ENCODE measurements around the gene SATB2.

SATB2 gene

DNA sequence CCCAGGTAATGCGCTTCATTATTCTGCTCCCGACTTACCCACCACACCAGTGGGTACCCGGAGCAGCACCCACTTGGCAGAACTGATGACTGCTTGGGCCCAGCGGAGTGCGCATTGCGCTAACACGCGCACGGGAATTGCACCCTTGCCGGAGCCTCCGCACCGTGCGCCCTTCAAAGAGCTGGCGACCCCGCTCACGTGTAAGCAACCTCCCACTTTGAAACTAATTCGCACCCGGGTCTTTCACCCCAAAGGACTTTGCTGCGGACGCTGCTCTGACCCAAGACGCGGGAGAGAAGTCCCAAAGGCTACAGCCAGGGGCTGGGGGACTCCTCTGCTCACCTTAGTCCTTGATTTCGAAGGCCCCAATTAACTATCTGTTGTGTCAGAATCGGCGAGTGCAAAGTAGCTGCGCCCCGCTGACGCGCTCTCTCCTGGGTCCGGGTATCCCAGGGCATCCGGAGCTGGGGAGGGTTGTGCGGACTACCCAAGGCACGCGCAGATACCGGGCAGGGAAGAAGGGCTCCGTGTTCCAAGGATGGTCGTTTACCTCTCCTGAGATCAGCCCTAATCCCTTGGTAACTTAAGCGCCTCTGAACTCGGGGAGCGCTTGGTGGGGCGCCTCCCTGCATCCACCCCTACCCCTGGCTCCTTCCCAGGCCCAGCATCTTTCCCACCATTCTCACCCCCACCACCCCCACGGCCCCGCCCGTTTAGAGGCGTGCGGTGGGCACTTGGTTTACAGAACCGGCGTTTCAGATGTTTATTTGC is 13.1 kb upstream of the SATB2 start:
- TF ChIP-seq, protein P1, sequence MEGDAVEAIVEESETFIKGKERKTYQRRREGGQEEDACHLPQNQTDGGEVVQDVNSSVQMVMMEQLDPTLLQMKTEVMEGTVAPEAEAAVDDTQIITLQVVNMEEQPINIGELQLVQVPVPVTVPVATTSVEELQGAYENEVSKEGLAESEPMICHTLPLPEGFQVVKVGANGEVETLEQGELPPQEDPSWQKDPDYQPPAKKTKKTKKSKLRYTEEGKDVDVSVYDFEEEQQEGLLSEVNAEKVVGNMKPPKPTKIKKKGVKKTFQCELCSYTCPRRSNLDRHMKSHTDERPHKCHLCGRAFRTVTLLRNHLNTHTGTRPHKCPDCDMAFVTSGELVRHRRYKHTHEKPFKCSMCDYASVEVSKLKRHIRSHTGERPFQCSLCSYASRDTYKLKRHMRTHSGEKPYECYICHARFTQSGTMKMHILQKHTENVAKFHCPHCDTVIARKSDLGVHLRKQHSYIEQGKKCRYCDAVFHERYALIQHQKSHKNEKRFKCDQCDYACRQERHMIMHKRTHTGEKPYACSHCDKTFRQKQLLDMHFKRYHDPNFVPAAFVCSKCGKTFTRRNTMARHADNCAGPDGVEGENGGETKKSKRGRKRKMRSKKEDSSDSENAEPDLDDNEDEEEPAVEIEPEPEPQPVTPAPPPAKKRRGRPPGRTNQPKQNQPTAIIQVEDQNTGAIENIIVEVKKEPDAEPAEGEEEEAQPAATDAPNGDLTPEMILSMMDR (conservative IDR thresholded peaks at IDR 0.05; ENCODE audit: low read length), result no peak
- H3K4me3 ChIP-seq (ENCODE audit: low read length), result peak overlapping the region; percentile 47
- DNase-seq (ENCODE audit: low read depth), result no peak

DNA sequence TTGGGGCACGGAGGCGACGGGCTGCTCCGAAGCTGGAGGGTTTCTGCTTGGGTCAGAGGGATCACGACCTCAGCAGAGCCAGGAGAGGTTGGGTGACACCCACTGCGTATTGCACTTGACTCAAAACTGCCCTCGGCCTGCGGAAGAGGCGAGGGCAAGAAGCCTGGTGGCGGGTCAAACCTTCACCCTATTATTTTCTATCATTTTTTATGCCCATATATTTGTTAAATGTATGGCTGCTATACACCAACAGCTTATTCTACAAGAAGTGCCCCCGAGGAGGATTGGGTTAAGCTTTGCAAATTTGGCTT is 12.6 kb upstream of the SATB2 start:
- DNase-seq (ENCODE audit: low read depth), result no peak
- H3K4me3 ChIP-seq (ENCODE audit: low read length), result no peak overlapping the region
- TF ChIP-seq, protein P1 (conservative IDR thresholded peaks at IDR 0.05; ENCODE audit: low read length), result no peak

DNA sequence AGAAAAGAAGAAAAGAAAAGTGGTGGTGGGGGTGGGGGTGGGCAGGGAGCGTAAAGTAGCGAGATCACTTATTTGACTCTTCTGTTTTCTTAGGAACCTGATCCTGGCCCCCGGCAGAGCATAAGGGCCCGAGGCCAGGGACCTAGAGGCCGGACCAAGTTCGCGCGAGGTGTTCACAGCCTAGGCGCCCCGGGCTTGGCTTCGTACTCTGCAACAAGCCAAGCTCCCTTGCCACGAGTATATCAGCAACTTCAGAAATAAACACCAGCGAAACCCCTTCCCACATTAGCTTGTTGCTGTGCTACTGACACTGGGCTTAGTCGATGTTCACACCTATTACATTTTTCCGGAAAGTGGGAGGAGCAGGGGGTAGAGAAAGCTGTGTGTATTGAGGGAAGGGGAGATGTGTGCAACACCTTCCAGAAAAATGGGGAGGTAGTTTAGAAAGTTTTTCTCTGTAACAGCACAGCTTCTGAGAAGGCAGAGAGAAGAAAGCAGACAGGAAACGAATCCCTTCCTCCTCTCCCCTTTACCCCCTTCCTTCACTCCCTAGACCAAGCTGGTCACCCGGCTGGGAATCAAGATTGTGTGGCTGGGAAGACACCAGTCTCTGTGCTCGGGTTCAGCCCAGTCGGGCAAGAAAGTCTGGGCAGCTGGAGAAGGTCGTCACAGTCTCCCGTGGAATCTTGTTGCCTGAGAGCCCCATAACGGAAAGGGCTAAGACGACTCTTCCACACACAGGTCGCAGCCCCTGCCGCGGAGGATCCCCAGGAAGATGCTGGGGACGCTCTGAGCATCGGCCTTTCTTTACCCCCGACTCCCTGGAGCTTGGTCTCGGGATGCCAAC is 12.0 kb upstream of the SATB2 start:
- H3K4me3 ChIP-seq (ENCODE audit: low read length), result no peak overlapping the region
- TF ChIP-seq, protein P1 (conservative IDR thresholded peaks at IDR 0.05; ENCODE audit: low read length), result no peak

DNA sequence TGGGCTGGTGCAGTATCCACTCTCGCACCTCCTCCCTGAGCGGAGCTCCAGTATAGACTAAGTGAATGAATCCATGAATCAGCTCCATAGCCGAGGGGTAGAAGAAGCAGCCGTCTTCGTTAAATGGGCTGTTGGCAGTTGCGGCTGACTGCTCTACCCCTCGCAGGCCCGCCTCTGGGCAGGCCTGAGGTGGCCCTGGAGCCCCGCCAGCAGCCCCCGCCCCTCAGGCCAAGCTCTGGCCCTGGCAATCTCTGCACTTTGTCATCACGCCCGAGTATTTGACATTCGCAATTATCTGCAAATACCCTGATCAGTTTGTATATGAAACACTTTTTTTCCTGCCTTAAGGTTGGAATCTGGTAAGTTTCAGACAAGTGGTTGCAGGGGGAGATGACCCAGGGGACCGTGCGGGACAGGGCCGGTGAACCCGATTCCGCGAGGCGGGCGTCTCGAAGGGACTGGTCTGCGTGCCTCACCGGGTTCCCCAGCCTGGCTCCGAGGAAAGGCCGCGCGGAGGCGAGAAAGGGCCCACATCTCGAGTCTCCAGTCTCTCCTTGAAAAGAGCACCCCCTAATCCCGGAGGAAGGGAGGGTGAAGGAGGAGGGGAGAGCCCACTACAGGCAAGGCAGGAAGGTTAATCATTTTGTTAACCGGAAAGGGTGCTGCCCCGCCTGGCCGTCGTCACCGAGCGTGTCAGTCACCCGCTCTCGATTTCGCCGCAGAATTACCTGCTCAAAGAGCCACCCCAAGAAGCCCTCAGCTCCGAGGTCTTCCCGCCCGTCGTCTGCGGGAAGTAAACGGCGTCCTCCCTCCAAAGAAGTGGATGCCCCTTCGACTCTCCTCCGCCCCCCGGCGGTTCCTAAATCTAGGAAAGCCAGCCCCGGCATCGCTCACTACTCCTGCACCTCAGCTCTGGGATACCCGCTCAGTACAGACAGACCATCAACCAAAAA is 11.1 kb upstream of the SATB2 start:
- no peak for DNase-seq (ENCODE audit: low read depth)

More for the DNA sequence above, 12.0 kb upstream of the SATB2 start:
- no peak for DNase-seq (ENCODE audit: low read depth)

DNA sequence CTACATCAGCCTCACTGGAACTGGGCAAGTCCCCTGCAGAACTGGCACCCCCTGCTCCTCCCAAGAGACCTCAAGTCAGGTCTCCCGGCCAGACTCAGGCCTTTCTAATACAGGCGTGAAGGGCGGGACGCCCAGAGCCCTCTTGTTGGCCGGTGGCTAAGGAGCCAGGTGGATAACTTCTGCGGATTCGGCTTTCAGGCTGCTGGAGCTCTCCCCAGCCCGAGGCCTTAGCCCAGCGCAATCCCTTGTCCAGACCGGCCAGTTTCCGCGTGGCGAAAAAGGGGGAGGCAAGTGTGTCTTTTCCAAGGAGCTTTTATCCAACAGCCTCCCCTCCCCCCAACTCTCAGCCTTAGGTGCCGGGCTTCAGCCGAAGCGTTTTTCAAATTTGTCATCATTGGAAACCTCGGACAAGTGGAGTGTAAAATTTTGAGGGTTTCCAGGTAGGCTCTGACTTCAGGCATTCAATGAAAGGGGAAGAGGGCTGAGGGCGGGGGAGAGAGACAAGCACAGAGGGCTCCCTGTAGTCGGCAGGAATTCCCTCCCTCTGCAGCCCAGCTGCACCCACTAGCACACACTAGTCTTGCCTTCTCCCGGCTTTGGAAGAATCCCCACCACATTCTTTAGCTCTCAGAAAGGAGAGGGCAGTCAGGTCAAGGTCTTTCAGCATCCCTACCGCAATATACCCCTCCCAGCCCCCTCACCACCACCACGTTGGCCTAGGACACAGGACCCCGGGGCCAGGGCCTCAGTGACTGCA is 9.5 kb upstream of the SATB2 start:
- TF ChIP-seq, protein P1 (conservative IDR thresholded peaks at IDR 0.05; ENCODE audit: low read length), result no peak
- no peak overlapping the region for H3K4me3 ChIP-seq (ENCODE audit: low read length)
- DNase-seq (ENCODE audit: low read depth), result no peak

More for the DNA sequence above, 11.1 kb upstream of the SATB2 start:
- TF ChIP-seq, protein P1 (conservative IDR thresholded peaks at IDR 0.05; ENCODE audit: low read length), result no peak
- no peak overlapping the region for H3K4me3 ChIP-seq (ENCODE audit: low read length)

DNA sequence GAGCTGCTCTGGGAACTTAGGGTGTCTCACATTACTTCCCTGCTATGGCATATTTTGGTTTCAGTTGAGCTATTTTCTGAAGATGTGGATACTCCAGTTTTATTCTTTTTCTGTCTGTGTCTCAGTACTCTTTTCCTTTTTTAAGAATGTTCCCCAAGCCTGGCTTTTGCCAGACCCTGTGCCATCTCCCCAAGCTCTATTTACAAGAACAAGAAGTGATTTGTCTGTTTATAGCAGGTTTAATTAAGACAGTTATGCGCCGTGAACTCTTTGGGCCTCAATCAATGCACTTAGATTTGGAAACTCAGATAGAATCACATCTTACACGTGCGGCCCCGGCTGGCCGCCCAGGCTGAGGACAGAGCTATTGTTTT is 8.9 kb upstream of the SATB2 start:
- DNase-seq (ENCODE audit: low read depth), result no peak
- no peak overlapping the region for H3K4me3 ChIP-seq (ENCODE audit: low read length)
- TF ChIP-seq, protein P1 (conservative IDR thresholded peaks at IDR 0.05; ENCODE audit: low read length), result no peak

Measured in AG10803 (cell line).